SK-N-SH (cell line): ENCODE results near the gene CD101.

Source experiments
- EZH2phosphoT487 ChIP-seq: fragments of 200-600 bp; sonication (generic); IDR thresholded peaks from 2 replicates; pipeline ENCODE4 v1.6.1; 2017; ENCODE audit warnings: low read depth, mixed run types, mild to moderate bottlenecking, antibody characterized with exemption, moderate library complexity, borderline replicate concordance
- MXI1 ChIP-seq: IDR thresholded peaks from 2 replicates; pipeline ENCODE4 v1.6.1; 2012; ENCODE audit warnings: mild to moderate bottlenecking, low read depth, low read length, improper control_type of control experiment
- POLR2AphosphoS5 ChIP-seq: IDR thresholded peaks from 2 replicates; pipeline ENCODE4 v1.6.1; 2012; ENCODE audit warnings: low read depth, low read length
- REST ChIP-seq: IDR thresholded peaks from 2 replicates; pipeline ENCODE4 v1.6.1; 2012; ENCODE audit warnings: mild to moderate bottlenecking, low read depth, low read length, moderate library complexity
- RXRA ChIP-seq: IDR thresholded peaks from 2 replicates; pipeline ENCODE4 v1.4.0; 2012; ENCODE audit warnings: low read depth, mild to moderate bottlenecking, borderline replicate concordance
- TF ChIP-seq, protein P1 (sequence below): fragments of 200-600 bp; sonication (generic); IDR thresholded peaks from 2 replicates; pipeline ENCODE4 v1.6.1; 2017; ENCODE audit warnings: antibody characterized with exemption, mild to moderate bottlenecking, moderate library complexity
- TF ChIP-seq, protein P2 (sequence below): IDR thresholded peaks from 2 replicates; pipeline ENCODE4 v1.4.0; 2012; ENCODE audit warnings: low read depth, borderline replicate concordance

- TF ChIP-seq RXRA (no peak), MXI1 (no peak), POLR2AphosphoS5 (no peak), EZH2phosphoT487 (no peak), REST (no peak)
- TF ChIP-seq, protein P1, sequence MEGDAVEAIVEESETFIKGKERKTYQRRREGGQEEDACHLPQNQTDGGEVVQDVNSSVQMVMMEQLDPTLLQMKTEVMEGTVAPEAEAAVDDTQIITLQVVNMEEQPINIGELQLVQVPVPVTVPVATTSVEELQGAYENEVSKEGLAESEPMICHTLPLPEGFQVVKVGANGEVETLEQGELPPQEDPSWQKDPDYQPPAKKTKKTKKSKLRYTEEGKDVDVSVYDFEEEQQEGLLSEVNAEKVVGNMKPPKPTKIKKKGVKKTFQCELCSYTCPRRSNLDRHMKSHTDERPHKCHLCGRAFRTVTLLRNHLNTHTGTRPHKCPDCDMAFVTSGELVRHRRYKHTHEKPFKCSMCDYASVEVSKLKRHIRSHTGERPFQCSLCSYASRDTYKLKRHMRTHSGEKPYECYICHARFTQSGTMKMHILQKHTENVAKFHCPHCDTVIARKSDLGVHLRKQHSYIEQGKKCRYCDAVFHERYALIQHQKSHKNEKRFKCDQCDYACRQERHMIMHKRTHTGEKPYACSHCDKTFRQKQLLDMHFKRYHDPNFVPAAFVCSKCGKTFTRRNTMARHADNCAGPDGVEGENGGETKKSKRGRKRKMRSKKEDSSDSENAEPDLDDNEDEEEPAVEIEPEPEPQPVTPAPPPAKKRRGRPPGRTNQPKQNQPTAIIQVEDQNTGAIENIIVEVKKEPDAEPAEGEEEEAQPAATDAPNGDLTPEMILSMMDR, result no peak
- TF ChIP-seq, protein P2, sequence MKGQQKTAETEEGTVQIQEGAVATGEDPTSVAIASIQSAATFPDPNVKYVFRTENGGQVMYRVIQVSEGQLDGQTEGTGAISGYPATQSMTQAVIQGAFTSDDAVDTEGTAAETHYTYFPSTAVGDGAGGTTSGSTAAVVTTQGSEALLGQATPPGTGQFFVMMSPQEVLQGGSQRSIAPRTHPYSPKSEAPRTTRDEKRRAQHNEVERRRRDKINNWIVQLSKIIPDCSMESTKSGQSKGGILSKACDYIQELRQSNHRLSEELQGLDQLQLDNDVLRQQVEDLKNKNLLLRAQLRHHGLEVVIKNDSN, result no peak
Measured at GRCh38 chr1:117036018-117036461, 34.5 kb downstream of the CD101 start.
